SU-DHL-6 (cell line): ENCODE measurements around the gene PLA2G4A.

Experiments used
- H2AFZ ChIP-seq: fragments of 200-600 bp; sonication (generic); 2 replicates; pipeline ENCODE4 v1.6.1; 2014; ENCODE audit warnings: low read depth, mild to moderate bottlenecking, moderate library complexity, mixed read lengths, antibody characterized with exemption, low read length; ENCODE audit not compliant: severe bottlenecking
- H3F3A ChIP-seq: fragments of 200-600 bp; shearing (Covaris generic); 2 replicates; pipeline ENCODE4 v1.6.0; 2016; ENCODE audit warnings: antibody characterized with exemption, mild to moderate bottlenecking; ENCODE audit not compliant: insufficient read depth
- H3K27ac ChIP-seq: fragments of 200-600 bp; sonication (generic); 2 replicates; pipeline ENCODE4 v1.5.1; 2016; ENCODE audit warnings: low read depth, mild to moderate bottlenecking, low read length, moderate library complexity, mixed read lengths
- H3K27me3 ChIP-seq: fragments of 200-600 bp; sonication (generic), shearing (Covaris generic); 2 replicates; pipeline ENCODE4 v1.6.0; 2014; ENCODE audit warnings: mild to moderate bottlenecking, low read length
- H3K36me3 ChIP-seq: fragments of 200-600 bp; sonication (generic); 2 replicates; pipeline ENCODE4 v1.6.1; 2014; ENCODE audit warnings: mild to moderate bottlenecking, low read length, mixed read lengths
- H3K4me2 ChIP-seq: fragments of 300-600, 200-600 bp; shearing (Covaris generic), sonication (generic); 2 replicates; pipeline ENCODE4 v1.6.0; 2014; ENCODE audit warnings: low read length, low read depth, mild to moderate bottlenecking; ENCODE audit not compliant: poor library complexity, severe bottlenecking
- H3K4me3 ChIP-seq: fragments of 200-600 bp; sonication (generic); 2 replicates; pipeline ENCODE4 v1.5.1; 2014; ENCODE audit warnings: antibody characterized with exemption, low read length, mild to moderate bottlenecking, mixed read lengths; ENCODE audit not compliant: insufficient read depth, poor library complexity, severe bottlenecking
- H3K79me2 ChIP-seq: fragments of 200-600 bp; sonication (generic); 2 replicates; pipeline ENCODE4 v1.6.1; 2014; ENCODE audit warnings: mild to moderate bottlenecking, low read length, moderate library complexity; ENCODE audit not compliant: insufficient read depth
- H3K9ac ChIP-seq: fragments of 200-600 bp; sonication (generic); 2 replicates; pipeline ENCODE4 v1.7.0; 2014; ENCODE audit warnings: mild to moderate bottlenecking, low read length
- H3K9me2 ChIP-seq: fragments of 200-600 bp; sonication (generic); replicated peaks from 2 replicates; pipeline ENCODE4 v1.6.1; 2014; ENCODE audit warnings: low read length; ENCODE audit not compliant: insufficient read depth
- H3K9me3 ChIP-seq: fragments of 200-600 bp; sonication (generic); 2 replicates; pipeline ENCODE4 v1.6.1; 2014; ENCODE audit warnings: low read length, mixed read lengths; ENCODE audit not compliant: insufficient read depth
- H4K20me1 ChIP-seq: fragments of 200-600 bp; sonication (generic); 2 replicates; pipeline ENCODE4 v1.6.1; 2014; ENCODE audit warnings: low read depth, mild to moderate bottlenecking, antibody characterized with exemption, low read length, moderate library complexity, mixed read lengths
- CTCF ChIP-seq: fragments of 200-600 bp; sonication (generic); IDR thresholded peaks from one replicate; pipeline ENCODE4 v1.5.1; 2017; ENCODE audit warnings: antibody characterized with exemption, mild to moderate bottlenecking, low read length, moderate library complexity; ENCODE audit not compliant: insufficient read depth, poor library complexity, severe bottlenecking
- EZH2phosphoT487 ChIP-seq: fragments of 200-600 bp; sonication (generic), shearing (Covaris generic); conservative IDR thresholded peaks from 2 replicates; pipeline ENCODE4 v1.6.1; 2018; ENCODE audit warnings: mild to moderate bottlenecking, antibody characterized with exemption, low read length, moderate library complexity, mixed read lengths

Gene PLA2G4A

GRCh38 chr1:186782791-186783190 is 46.0 kb upstream of the PLA2G4A start:
- no peak overlapping the region for H2AFZ ChIP-seq
- TF ChIP-seq CTCF, result no peak
- TF ChIP-seq EZH2phosphoT487, result no peak
- H3K9me2 ChIP-seq, result no peaks in the 10 kb centered on the region
- no peaks in the 10 kb centered on the region for H3K27me3 ChIP-seq
- H3K36me3 ChIP-seq, result no peaks in the 10 kb centered on the region
- no peak overlapping the region for H3K27ac ChIP-seq
- no peak overlapping the region for H3K9ac ChIP-seq
- H3K4me2 ChIP-seq, result no peak overlapping the region
- no peaks in the 10 kb centered on the region for H3K9me3 ChIP-seq
- H4K20me1 ChIP-seq, result no peaks in the 10 kb centered on the region
- H3K4me3 ChIP-seq, result no peak overlapping the region
- no peaks in the 10 kb centered on the region for H3K79me2 ChIP-seq
- H3F3A ChIP-seq, result no peaks in the 10 kb centered on the region

GRCh38 chr1:186783193-186783592 is 45.6 kb upstream of the PLA2G4A start:
- no peaks in the 10 kb centered on the region for H3K9me2 ChIP-seq
- H3K4me2 ChIP-seq, result no peak overlapping the region
- no peaks in the 10 kb centered on the region for H3K79me2 ChIP-seq
- H4K20me1 ChIP-seq, result no peaks in the 10 kb centered on the region
- H3K27me3 ChIP-seq, result no peaks in the 10 kb centered on the region
- H3K9me3 ChIP-seq, result no peaks in the 10 kb centered on the region
- H3K4me3 ChIP-seq, result no peak overlapping the region
- H3K27ac ChIP-seq, result no peak overlapping the region
- TF ChIP-seq EZH2phosphoT487 (no peak), CTCF (no peak)
- no peak overlapping the region for H2AFZ ChIP-seq
- no peaks in the 10 kb centered on the region for H3K36me3 ChIP-seq
- no peaks in the 10 kb centered on the region for H3F3A ChIP-seq
- no peak overlapping the region for H3K9ac ChIP-seq

- H3K9me3 ChIP-seq, result no peaks in the 10 kb centered on the region
- H3K36me3 ChIP-seq, result no peaks in the 10 kb centered on the region
- no peaks in the 10 kb centered on the region for H4K20me1 ChIP-seq
- H3K9ac ChIP-seq, result no peak overlapping the region
- TF ChIP-seq CTCF (no peak), EZH2phosphoT487 (no peak)
- H2AFZ ChIP-seq, result no peak overlapping the region
- H3K79me2 ChIP-seq, result no peaks in the 10 kb centered on the region
- H3K4me3 ChIP-seq, result no peak overlapping the region
- H3F3A ChIP-seq, result no peaks in the 10 kb centered on the region
- no peak overlapping the region for H3K27ac ChIP-seq
- H3K4me2 ChIP-seq, result no peak overlapping the region
- H3K9me2 ChIP-seq, result no peaks in the 10 kb centered on the region
- H3K27me3 ChIP-seq, result no peaks in the 10 kb centered on the region
Observed at GRCh38 chr1:186785503-186785902, 43.2 kb upstream of the PLA2G4A start.
